K562 (cell line): ENCODE data around the gene SULT1A2. TPM values are rescaled to one million over a fixed set of nuclear protein-coding genes. Genes with fewer than 3 reads are reported as not detected.
A peak's percentile ranks its signal among the peaks of the same experiment; 100 is the strongest.

Experiments
- CHD2 ChIP-seq: IDR thresholded peaks from 2 replicates; pipeline ENCODE4 v1.6.1; 2011; ENCODE audit warnings: low read depth, low read length
- CREM ChIP-seq: IDR thresholded peaks from 2 replicates; pipeline ENCODE4 v1.6.1; 2014; ENCODE audit warnings: antibody characterized with exemption, low read depth
- MAFF ChIP-seq: IDR thresholded peaks from 2 replicates; pipeline ENCODE4 v1.6.1; 2012; ENCODE audit warnings: low read length, improper control_type of control experiment
- NCOR1 ChIP-seq: fragments of 450-650 bp; IDR thresholded peaks from 2 replicates; pipeline ENCODE4 v1.6.1; 2016; ENCODE audit warnings: mild to moderate bottlenecking, moderate library complexity
- NFATC3 ChIP-seq: fragments of 450-650 bp; IDR thresholded peaks from 2 replicates; pipeline ENCODE4 v1.6.1; 2017; ENCODE audit warnings: mild to moderate bottlenecking
- NUFIP1 ChIP-seq: fragments of 450-650 bp; IDR thresholded peaks from 2 replicates; pipeline ENCODE4 v1.6.1; 2018; ENCODE audit not compliant: partially characterized antibody
- PCBP1 ChIP-seq: fragments of 200-400 bp; formaldehyde crosslinking; IDR thresholded peaks from 2 replicates; pipeline ENCODE4 v1.6.1; 2018; ENCODE audit warnings: mild to moderate bottlenecking, low read depth, low read length; ENCODE audit not compliant: poor library complexity, severe bottlenecking
- RB1 ChIP-seq: fragments of 450-650 bp; IDR thresholded peaks from 2 replicates; pipeline ENCODE4 v1.6.1; 2017; ENCODE audit warnings: low read depth, mild to moderate bottlenecking
- RFX7 ChIP-seq: fragments of 250-450 bp; sonication (Bioruptor Pico); IDR thresholded peaks from 2 replicates; pipeline ENCODE4 v1.5.1; 2021; ENCODE audit warnings: mild to moderate bottlenecking
- SIN3A ChIP-seq, 2 experiments: fragments of 150-350 bp in 1 of 2; IDR thresholded peaks; 2 replicates each; pipeline ENCODE4 v1.6.1; 2011 to 2016; ENCODE audit warnings: borderline replicate concordance in 2 of 2, low read depth in 2 of 2, low read length in 2 of 2, mild to moderate bottlenecking in 2 of 2, moderate library complexity in 2 of 2; ENCODE audit not compliant: control insufficient read depth in 1 of 2
- TOE1 ChIP-seq, 2 experiments: fragments of 450-650 bp in 1 of 2; sonication (generic) in 1 of 2; formaldehyde crosslinking in 1 of 2; IDR thresholded peaks; 2 replicates each; pipeline versions ENCODE4 v1.7.1 to v1.8.0; 2016 to 2022; ENCODE audit warnings: borderline replicate concordance in 2 of 2, mild to moderate bottlenecking in 2 of 2, antibody characterized with exemption in 1 of 2, inconsistent platforms in 1 of 2, low read depth in 1 of 2, missing genetic modification reagents in 1 of 2, moderate library complexity in 1 of 2
- U2AF1 ChIP-seq: fragments of 200-400 bp; formaldehyde crosslinking; optimal IDR thresholded peaks from 2 replicates; pipeline ENCODE3; 2017; ENCODE audit warnings: mild to moderate bottlenecking, low read depth, low read length, moderate library complexity
- polyA plus RNA-seq, 8 experiments: library from polyadenylated mRNA; depleted of rRNA in 4 of 8; stranded (reverse) in 5 of 8; unstranded in 3 of 8; fragments of >200 nt; fragmentation: Nextera tagmentation in 2 of 8; fragmentation: Illumina TruSeq in 1 of 8; extraction: Ambion mirVana in 2 of 8; extraction: Trizol in 1 of 8; gene quantifications; 2 replicates each; pipeline versions ENCODE4 v1.2.1 to v1.2.3, GENCODE V29; 2011 to 2014; ENCODE audit warnings: inconsistent platforms in 1 of 8, missing spikeins in 1 of 8
- total RNA-seq, 7 experiments: library from RNA; depleted of rRNA in 6 of 7; stranded (reverse); fragments of >200 nt in 6 of 7; fragmentation: Illumina TruSeq in 2 of 7; extraction: Trizol in 2 of 7; gene quantifications; 2 replicates each; pipeline versions ENCODE4 v1.2.1 to v1.2.3, GENCODE V29; 2011 to 2021; ENCODE audit warnings: low replicate concordance in 1 of 7
- TF ChIP-seq, protein P1 (sequence below): fragments of 450-650 bp; formaldehyde crosslinking; IDR thresholded peaks from 2 replicates; pipeline ENCODE4 v1.4.0; 2020; ENCODE audit warnings: mild to moderate bottlenecking, mixed read lengths
- TF ChIP-seq, protein P2 (sequence below): fragments of 450-650 bp; formaldehyde crosslinking; IDR thresholded peaks from 2 replicates; pipeline ENCODE4 v1.4.0; 2020; ENCODE audit warnings: mild to moderate bottlenecking, moderate library complexity
- TF ChIP-seq, protein P3 (sequence below): fragments of 250-450 bp; sonication (Bioruptor Pico); IDR thresholded peaks from 2 replicates; pipeline ENCODE4 v1.4.0; 2020
- TF ChIP-seq, protein P4 (sequence below): fragments of 250-450 bp; sonication (Bioruptor Pico); IDR thresholded peaks from 2 replicates; pipeline ENCODE4 v1.5.0; 2020; ENCODE audit warnings: mild to moderate bottlenecking

SULT1A2 gene
- total and polyA plus RNA-seq, 9 of the 15 experiments (the other 6 are each of a cell fraction or from before 2014, with no cell fraction given) = 0.73 to 3.2 (median 1.7) TPM

- TF ChIP-seq SIN3A (IDR thresholded peaks at IDR 0.05; ENCODE audit: borderline replicate concordance in 2 of 2, control insufficient read depth in 1 of 2, low read depth in 2 of 2, low read length in 2 of 2) (peak in 1 of 2 experiments; percentile 15; a peak in 1 of 4 replicates), CREM (peak; percentile 97), RFX7 (no peak), NUFIP1 (no peak), CHD2 (peak; percentile 41; the same call in 1 of the 2 replicates), U2AF1 (no peak), RB1 (peak; percentile 88), NCOR1 (no peak), PCBP1 (peak; percentile 67), TOE1 (IDR thresholded peaks at IDR 0.05; ENCODE audit: borderline replicate concordance) (peak; percentile 50; the same call in 1 of the 2 replicates), TOE1 (CRISPR knock-in tag; IDR thresholded peaks at IDR 0.05; ENCODE audit: borderline replicate concordance, low read depth) (0 out of 2 replicates have a peak, but pooled peaks have one; percentile 30), MAFF (no peak), NFATC3 (no peak)
- TF ChIP-seq, protein P1, sequence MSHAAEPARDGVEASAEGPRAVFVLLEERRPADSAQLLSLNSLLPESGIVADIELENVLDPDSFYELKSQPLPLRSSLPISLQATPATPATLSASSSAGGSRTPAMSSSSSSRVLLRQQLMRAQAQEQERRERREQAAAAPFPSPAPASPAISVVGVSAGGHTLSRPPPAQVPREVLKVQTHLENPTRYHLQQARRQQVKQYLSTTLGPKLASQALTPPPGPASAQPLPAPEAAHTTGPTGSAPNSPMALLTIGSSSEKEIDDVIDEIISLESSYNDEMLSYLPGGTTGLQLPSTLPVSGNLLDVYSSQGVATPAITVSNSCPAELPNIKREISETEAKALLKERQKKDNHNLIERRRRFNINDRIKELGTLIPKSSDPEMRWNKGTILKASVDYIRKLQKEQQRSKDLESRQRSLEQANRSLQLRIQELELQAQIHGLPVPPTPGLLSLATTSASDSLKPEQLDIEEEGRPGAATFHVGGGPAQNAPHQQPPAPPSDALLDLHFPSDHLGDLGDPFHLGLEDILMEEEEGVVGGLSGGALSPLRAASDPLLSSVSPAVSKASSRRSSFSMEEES = 0 out of 2 replicates have a peak, but pooled peaks have one; percentile 3
- TF ChIP-seq, protein P2, sequence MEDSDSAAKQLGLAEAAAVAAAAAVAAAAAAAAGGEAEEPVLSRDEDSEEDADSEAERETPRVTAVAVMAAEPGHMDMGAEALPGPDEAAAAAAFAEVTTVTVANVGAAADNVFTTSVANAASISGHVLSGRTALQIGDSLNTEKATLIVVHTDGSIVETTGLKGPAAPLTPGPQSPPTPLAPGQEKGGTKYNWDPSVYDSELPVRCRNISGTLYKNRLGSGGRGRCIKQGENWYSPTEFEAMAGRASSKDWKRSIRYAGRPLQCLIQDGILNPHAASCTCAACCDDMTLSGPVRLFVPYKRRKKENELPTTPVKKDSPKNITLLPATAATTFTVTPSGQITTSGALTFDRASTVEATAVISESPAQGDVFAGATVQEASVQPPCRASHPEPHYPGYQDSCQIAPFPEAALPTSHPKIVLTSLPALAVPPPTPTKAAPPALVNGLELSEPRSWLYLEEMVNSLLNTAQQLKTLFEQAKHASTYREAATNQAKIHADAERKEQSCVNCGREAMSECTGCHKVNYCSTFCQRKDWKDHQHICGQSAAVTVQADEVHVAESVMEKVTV = no peak
- TF ChIP-seq, protein P3, sequence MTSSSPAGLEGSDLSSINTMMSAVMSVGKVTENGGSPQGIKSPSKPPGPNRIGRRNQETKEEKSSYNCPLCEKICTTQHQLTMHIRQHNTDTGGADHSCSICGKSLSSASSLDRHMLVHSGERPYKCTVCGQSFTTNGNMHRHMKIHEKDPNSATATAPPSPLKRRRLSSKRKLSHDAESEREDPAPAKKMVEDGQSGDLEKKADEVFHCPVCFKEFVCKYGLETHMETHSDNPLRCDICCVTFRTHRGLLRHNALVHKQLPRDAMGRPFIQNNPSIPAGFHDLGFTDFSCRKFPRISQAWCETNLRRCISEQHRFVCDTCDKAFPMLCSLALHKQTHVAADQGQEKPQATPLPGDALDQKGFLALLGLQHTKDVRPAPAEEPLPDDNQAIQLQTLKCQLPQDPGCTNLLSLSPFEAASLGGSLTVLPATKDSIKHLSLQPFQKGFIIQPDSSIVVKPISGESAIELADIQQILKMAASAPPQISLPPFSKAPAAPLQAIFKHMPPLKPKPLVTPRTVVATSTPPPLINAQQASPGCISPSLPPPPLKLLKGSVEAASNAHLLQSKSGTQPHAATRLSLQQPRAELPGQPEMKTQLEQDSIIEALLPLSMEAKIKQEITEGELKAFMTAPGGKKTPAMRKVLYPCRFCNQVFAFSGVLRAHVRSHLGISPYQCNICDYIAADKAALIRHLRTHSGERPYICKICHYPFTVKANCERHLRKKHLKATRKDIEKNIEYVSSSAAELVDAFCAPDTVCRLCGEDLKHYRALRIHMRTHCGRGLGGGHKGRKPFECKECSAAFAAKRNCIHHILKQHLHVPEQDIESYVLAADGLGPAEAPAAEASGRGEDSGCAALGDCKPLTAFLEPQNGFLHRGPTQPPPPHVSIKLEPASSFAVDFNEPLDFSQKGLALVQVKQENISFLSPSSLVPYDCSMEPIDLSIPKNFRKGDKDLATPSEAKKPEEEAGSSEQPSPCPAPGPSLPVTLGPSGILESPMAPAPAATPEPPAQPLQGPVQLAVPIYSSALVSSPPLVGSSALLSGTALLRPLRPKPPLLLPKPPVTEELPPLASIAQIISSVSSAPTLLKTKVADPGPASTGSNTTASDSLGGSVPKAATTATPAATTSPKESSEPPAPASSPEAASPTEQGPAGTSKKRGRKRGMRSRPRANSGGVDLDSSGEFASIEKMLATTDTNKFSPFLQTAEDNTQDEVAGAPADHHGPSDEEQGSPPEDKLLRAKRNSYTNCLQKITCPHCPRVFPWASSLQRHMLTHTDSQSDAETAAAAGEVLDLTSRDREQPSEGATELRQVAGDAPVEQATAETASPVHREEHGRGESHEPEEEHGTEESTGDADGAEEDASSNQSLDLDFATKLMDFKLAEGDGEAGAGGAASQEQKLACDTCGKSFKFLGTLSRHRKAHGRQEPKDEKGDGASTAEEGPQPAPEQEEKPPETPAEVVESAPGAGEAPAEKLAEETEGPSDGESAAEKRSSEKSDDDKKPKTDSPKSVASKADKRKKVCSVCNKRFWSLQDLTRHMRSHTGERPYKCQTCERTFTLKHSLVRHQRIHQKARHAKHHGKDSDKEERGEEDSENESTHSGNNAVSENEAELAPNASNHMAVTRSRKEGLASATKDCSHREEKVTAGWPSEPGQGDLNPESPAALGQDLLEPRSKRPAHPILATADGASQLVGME (CRISPR knock-in tag) = no peak
- TF ChIP-seq, protein P4, sequence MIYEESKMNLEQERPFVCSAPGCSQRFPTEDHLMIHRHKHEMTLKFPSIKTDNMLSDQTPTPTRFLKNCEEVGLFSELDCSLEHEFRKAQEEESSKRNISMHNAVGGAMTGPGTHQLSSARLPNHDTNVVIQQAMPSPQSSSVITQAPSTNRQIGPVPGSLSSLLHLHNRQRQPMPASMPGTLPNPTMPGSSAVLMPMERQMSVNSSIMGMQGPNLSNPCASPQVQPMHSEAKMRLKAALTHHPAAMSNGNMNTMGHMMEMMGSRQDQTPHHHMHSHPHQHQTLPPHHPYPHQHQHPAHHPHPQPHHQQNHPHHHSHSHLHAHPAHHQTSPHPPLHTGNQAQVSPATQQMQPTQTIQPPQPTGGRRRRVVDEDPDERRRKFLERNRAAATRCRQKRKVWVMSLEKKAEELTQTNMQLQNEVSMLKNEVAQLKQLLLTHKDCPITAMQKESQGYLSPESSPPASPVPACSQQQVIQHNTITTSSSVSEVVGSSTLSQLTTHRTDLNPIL (CRISPR knock-in tag) = no peak
These were observed 42.8 kb downstream of the SULT1A2 start, which contains the start of gene SGF29 (continued) for GRCh38 chr16:28553776-28554633.
